Activated T-cell treated with anti-CD3 and anti-CD28 coated beads, Interleukin-2, amount 50 U/mL, for 72 hours (primary cell): Measurements from ENCODE around the gene CCR4. TPM values are rescaled to one million over a fixed set of nuclear protein-coding genes. Genes with fewer than 3 reads are reported as not detected.
"Not testable (repeated sequence)": the region's sequence is repeated elsewhere in the genome, so short reads cannot be mapped to it uniquely, and the experiment has no call there.

Source experiments
- ATAC-seq, 2 donors: fragments of 150-1000 bp; cut with Tn5 transposase; replicated peaks in 1 of 2; 2 replicates each; pipeline ENCODE4 v1.10.0; 2021; ENCODE audit warnings: moderate library complexity in 2 of 2, mild to moderate bottlenecking in 1 of 2
- DNase-seq, 2 donors: peaks; one replicate each; pipeline ENCODE4 v3.0.0; 2021 to 2022; ENCODE audit warnings: mixed read lengths in 1 of 2
- H3K27ac Mint-ChIP-seq: one replicate; pipeline ENCODE4 v1.8.0; 2022; ENCODE audit warnings: mild to moderate bottlenecking, moderate library complexity, mixed read lengths
- H3K27me3 Mint-ChIP-seq: one replicate; pipeline ENCODE4 v1.8.0; 2022; ENCODE audit warnings: low read depth, mixed read lengths
- H3K36me3 Mint-ChIP-seq, 2 donors: one replicate each; pipeline ENCODE4 v1.8.0; 2022; ENCODE audit warnings: mixed read lengths in 2 of 2, mild to moderate bottlenecking in 1 of 2; ENCODE audit not compliant: insufficient read depth in 2 of 2
- H3K4me1 Mint-ChIP-seq: one replicate; pipeline ENCODE4 v1.8.0; 2022; ENCODE audit warnings: low read depth, mixed read lengths
- H3K4me3 Mint-ChIP-seq, 2 donors: one replicate each; pipeline ENCODE4 v1.8.0; 2022; ENCODE audit warnings: mild to moderate bottlenecking in 2 of 2, mixed read lengths in 2 of 2, moderate library complexity in 2 of 2
- H3K9me3 Mint-ChIP-seq, 2 donors: one replicate each; pipeline ENCODE4 v1.8.0; 2022; ENCODE audit warnings: mixed read lengths in 2 of 2
- total RNA-seq, 2 donors: library from RNA; stranded (reverse); gene quantifications; one replicate each; pipeline ENCODE4 v1.2.3, GENCODE V29; 2022

Gene CCR4
- total RNA-seq, 2 donors from 2014 or later = 56.3 to 112 TPM

DNA sequence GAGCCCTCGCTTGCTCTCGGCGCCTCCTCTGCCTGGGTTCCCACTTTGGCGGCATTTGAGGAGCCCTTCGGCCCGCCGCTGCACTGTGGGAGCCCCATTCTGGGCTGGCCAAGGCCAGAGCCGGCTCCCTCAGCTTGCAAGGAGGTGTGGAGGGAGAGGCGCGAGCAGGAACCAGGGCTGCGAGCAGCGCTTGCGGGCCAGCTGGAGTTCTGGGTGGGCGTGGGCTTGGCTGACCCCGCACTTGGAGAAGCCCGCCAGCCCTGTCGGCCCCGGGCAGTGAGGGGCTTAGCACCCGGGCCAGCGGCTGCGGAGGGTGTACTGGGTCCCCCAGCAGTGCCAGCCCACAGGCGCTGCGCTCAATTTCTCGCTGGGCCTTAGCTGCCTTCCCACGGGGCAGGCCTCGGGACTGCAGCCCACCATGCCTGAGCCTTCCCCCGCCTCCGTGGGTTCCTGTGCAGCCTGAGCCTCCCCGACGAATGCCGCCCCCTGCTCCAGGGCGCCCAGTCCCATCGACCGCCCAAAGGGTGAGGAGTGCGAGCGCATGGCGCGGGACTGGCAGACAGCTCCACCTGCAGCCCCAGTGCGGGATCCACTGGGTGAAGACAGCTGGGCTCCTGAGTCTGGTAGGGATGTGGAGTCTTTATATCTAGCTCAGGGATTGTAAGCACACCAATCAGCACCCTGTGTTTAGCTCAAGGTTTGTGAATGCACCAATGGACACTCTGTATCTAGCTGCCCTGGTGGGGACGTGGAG, 11.7 kb upstream of the CCR4 start:
- not testable (repeated sequence) for H3K9me3 Mint-ChIP-seq, H3K27me3 Mint-ChIP-seq, H3K27ac Mint-ChIP-seq

DNA sequence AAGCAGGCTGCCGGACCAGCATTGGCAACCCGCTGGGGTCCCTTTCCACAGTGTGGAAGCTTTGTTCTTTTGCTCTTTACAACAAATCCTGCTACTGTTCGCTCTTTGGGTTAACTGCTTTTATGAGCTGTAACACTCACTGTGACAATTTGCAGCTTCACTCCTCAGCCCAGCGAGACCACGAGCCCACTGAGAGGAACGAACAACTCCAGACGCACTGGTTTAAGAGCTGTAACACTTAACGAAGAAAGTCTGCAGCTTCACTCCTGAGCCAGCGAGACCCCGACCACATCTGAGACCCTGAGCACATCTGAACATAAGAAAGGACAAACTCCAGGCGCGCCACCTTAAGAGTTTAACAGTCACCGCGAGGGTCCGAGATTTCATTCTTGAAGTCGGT, 10.7 kb upstream of the CCR4 start:
- DNase-seq (no peak), ATAC-seq (no peak)
- no peaks in the 10 kb centered on the region for H3K9me3 Mint-ChIP-seq
- H3K27ac Mint-ChIP-seq = no peak overlapping the region
- no peaks in the 10 kb centered on the region for H3K36me3 Mint-ChIP-seq
- no peaks in the 10 kb centered on the region for H3K27me3 Mint-ChIP-seq
- no peaks in the 10 kb centered on the region for H3K4me1 Mint-ChIP-seq
- no peak overlapping the region for H3K4me3 Mint-ChIP-seq

More for the DNA sequence above, 11.7 kb upstream of the CCR4 start:
- H3K4me1 Mint-ChIP-seq, H3K36me3 Mint-ChIP-seq, ATAC-seq, H3K4me3 Mint-ChIP-seq, DNase-seq: not testable (repeated sequence)

DNA sequence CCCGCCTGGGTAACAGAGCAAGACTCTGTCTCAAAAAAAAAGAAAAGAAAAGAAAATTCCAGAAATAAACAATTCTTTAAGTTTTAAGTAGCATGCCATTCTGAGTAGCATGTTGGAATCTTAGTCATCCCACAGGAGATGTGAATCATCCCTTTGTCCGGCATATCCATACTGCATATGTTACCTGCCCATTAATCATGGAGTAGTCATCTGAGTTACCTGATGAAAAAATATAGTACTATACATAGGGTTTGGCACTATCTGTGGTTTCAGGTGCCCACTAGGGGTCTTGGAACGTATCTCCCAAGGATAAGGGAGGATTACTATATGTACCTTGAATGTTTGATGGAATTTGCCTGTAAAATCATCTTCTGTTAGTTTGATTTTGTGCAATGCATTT, 6.3 kb upstream of the CCR4 start:
- peaks cover 25% of the 10 kb centered on the region for H3K4me1 Mint-ChIP-seq
- ATAC-seq (no peak), DNase-seq (no peak)
- no peak overlapping the region for H3K27ac Mint-ChIP-seq
- H3K4me3 Mint-ChIP-seq = no peak overlapping the region
- H3K27me3 Mint-ChIP-seq = no peaks in the 10 kb centered on the region
- H3K9me3 Mint-ChIP-seq = no peaks in the 10 kb centered on the region
- no peaks in the 10 kb centered on the region for H3K36me3 Mint-ChIP-seq

DNA sequence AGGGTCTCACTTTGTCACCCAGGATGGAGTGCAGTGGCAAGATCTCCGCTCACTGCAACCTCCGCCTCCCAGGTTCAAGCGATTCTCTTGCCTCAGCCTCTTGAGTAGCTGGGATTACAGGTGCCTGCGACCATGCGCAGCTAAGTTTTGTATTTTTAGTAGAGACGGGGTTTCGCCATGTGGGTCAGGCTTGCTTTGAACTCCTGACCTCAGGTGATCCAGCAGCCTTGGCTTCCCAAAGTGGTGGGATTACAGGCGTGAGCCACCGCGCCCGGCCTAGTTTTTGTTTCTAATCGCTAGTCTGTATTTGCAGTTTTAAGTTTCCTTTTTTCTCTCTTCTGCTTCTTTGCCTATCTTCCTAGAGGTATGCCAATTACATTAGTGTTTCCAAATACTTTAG, 5.8 kb upstream of the CCR4 start:
- not testable (repeated sequence) for H3K27ac Mint-ChIP-seq, H3K9me3 Mint-ChIP-seq, H3K4me3 Mint-ChIP-seq, H3K27me3 Mint-ChIP-seq, H3K36me3 Mint-ChIP-seq, DNase-seq
- ATAC-seq = peak in 1 of 2 donors; percentile 27
- H3K4me1 Mint-ChIP-seq = peaks cover 30% of the 10 kb centered on the region

DNA sequence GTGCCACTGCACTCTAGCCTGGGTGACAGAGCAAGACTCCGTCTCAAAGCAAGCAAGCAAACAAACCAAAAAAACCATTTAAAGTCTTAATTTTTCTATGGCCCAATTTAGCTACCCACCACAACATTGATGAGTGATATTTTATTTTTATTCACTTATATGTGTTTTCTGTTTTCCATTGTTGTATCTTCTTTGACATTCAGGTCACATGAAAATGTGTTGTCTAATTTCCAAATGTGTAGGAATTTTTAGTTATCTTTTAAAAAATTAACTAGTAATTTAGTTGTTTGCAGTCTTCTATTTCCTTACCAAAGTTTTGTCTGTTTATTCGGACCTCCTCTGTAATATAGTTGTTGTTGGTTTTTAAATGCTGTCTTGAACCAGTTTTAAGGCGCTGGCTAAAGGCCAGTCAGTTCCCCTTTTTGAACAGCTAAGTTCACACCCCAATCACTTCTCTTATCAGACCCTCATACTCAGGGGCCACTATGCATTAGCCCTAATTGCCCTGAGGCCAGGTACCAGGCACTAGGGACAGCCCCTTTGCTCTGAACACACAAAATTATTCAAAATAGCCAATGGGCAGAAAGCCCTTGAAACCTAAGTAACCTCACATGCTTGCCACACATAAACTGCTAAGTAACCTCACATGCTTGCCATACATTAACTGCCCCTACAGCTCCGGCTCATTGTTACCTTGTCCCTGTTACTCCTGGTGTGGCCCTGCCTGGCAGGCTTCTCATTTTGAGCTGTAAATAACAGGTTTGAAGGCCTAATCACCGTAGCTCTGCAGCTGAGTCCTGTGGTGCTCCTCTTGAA, 4.3 kb upstream of the CCR4 start:
- Mint-ChIP-seq H3K9me3 (no peaks in the 10 kb centered on the region), H3K4me1 (peaks cover 43% of the 10 kb centered on the region), H3K4me3 (no peak overlapping the region), H3K27me3 (no peaks in the 10 kb centered on the region), H3K36me3 (peaks cover 4 to 6% of the 10 kb centered on the region in 2 donors), H3K27ac (peak overlapping the region; percentile 8)
- DNase-seq = no peak
- peak; percentile 30 to 33 for ATAC-seq

DNA sequence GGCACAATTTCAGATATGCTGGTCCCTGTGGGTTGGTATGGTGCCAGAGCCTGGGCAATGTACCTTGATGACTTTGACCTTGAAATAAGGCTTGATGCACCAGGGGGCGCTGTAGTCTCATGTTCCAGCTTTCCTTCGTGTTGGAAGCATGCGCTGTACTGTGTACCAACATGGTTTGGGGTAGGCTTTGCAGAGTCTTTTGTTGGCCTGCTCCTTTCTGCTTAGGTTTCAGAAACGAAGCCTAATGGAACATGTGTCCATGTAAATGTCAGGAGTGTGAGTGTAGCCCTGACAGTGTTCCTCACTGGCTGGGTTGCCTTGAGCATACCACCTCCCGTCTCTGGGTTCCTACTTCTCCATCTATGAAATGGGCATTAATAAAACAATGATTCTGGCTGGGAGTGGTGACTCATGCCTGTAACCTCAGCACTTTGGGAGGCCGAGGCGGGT, 3.6 kb upstream of the CCR4 start:
- peak; percentile 90 to 94 for DNase-seq
- Mint-ChIP-seq H3K27ac (peak overlapping the region; percentile 8), H3K27me3 (no peaks in the 10 kb centered on the region), H3K4me3 (no peak overlapping the region), H3K9me3 (no peaks in the 10 kb centered on the region), H3K36me3 (peaks cover 7 to 9% of the 10 kb centered on the region in 2 donors), H3K4me1 (peaks cover 50% of the 10 kb centered on the region)
- ATAC-seq = peak; percentile 77 to 82

DNA sequence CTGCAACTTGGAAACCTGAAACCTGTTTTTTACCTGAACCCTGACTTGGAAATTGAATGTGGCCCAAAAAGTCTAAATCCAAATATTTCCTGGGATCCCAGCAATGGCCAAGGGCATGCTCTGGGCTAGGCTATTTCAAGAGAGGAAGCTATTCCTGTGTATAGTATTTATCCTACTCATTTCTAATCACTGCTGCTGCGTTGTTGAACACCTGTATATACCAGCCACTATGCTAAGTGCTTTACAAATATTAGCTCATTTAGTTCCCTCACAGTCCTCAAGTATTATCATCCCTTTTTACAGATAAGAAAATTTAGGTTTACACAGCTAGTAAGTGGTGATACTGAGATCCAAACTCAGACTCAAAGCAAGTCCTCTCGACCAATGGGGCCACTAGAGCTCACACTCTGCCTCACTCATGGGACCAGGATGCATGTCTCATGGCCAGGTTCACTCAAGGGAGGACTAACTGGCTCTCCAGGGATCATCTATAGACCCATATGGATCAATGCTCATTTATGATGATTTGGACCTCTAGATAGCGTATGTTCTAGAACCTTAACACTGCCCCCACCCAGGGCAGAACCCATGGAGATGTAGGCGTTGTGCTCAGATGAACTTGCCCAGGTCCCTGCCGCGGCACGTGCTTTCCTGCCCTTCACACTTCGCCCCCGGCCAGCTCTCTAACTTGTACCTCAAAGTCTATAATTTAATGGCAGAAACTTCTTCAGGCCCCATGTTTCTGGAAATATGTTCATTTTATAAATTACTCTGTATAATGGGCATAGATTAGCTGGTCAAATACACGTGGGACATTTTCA, 2.6 kb upstream of the CCR4 start:
- Mint-ChIP-seq H3K4me1 (peaks cover 60% of the 10 kb centered on the region), H3K9me3 (no peaks in the 10 kb centered on the region), H3K27ac (peak overlapping the region; percentile 65), H3K36me3 (peaks cover 11 to 16% of the 10 kb centered on the region in 2 donors), H3K27me3 (peaks cover 2% of the 10 kb centered on the region), H3K4me3 (no peak overlapping the region)
- no peak for ATAC-seq
- DNase-seq = no peak

DNA sequence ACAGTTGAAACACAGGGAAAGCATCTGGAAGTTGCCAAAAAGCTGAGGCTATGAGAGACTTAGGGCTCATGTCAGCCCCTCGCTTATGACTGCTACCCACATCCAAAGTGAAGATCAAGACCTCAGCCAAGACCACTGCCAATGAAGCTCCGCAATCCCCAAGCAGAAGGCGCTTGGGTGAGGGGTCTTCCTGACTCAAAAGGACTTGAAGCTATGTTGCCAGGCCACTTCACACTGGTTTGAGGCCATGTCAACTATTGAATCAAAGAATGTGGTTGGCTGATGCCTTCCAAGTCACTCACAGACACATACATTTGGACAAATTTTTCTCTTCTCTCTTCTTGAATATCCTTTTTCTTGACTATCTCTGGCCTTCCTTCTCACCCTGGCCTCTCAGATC, 928 bp upstream of the CCR4 start:
- H3K4me1 Mint-ChIP-seq = peaks cover 73% of the 10 kb centered on the region

DNA sequence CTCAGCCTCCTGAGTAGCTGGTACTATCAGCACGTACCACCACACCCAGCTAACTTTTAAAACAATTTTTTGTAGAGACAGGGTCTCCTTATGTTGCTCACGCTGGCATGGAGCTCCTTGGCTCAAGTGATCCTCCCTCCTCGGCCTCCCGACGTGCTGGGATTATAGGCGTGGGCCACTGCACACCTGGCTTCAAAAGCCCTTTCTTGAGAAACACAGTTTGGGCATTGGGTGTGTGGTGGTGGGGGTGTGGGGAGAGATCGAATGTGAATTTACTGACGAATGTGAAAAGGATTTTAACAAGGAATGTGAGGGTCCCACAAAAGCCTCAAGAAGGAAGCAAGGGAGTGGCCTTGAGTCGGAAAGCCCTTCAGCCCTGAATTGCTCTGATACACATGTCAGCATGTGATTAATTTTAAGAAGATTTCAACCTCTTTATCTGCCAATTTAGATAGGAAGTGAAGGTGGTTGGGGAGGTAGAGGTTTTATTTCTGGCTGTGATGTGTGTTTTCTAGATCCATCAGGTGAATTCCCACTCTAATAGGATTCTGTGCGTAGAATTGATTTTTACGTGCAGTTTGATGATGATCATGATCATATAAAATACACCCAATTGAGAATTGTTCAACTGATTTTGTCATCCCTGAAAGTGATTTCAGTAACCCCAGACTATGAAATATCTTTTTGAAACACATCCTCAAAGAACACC, 1.1 kb downstream of the CCR4 start:
- ATAC-seq = no peak
- peaks cover 83% of the 10 kb centered on the region for H3K4me1 Mint-ChIP-seq
- peaks cover 5% of the 10 kb centered on the region for H3K27me3 Mint-ChIP-seq
- peaks cover 25 to 27% of the 10 kb centered on the region in 2 donors for H3K36me3 Mint-ChIP-seq
- peak overlapping the region; percentile 97 for H3K27ac Mint-ChIP-seq
- DNase-seq = no peak
- H3K4me3 Mint-ChIP-seq = peak overlapping the region; percentile 79 to 96
- no peaks in the 10 kb centered on the region for H3K9me3 Mint-ChIP-seq

More for the DNA sequence above, 928 bp upstream of the CCR4 start:
- peaks cover 5% of the 10 kb centered on the region for H3K27me3 Mint-ChIP-seq
- ATAC-seq (no peak), DNase-seq (no peak)
- peak overlapping the region; percentile 5 to 53 for H3K4me3 Mint-ChIP-seq
- H3K27ac Mint-ChIP-seq = peak overlapping the region; percentile 81
- H3K9me3 Mint-ChIP-seq = no peaks in the 10 kb centered on the region
- H3K36me3 Mint-ChIP-seq = peaks cover 20 to 23% of the 10 kb centered on the region in 2 donors

DNA sequence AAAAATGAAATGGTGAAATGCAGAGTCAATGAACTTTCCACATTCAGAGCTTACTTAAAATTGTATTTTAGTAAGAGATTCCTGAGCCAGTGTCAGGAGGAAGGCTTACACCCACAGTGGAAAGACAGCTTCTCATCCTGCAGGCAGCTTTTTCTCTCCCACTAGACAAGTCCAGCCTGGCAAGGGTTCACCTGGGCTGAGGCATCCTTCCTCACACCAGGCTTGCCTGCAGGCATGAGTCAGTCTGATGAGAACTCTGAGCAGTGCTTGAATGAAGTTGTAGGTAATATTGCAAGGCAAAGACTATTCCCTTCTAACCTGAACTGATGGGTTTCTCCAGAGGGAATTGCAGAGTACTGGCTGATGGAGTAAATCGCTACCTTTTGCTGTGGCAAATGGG, 3.1 kb downstream of the CCR4 start:
- Mint-ChIP-seq H3K9me3 (no peaks in the 10 kb centered on the region), H3K27ac (peak overlapping the region; percentile 97), H3K36me3 (peaks cover 25 to 27% of the 10 kb centered on the region in 2 donors), H3K4me3 (peak overlapping the region; percentile 79 to 96), H3K27me3 (peaks cover 5% of the 10 kb centered on the region), H3K4me1 (peaks cover 77% of the 10 kb centered on the region)
- no peak for ATAC-seq
- DNase-seq = peak in 1 of 2 donors; percentile 16

DNA sequence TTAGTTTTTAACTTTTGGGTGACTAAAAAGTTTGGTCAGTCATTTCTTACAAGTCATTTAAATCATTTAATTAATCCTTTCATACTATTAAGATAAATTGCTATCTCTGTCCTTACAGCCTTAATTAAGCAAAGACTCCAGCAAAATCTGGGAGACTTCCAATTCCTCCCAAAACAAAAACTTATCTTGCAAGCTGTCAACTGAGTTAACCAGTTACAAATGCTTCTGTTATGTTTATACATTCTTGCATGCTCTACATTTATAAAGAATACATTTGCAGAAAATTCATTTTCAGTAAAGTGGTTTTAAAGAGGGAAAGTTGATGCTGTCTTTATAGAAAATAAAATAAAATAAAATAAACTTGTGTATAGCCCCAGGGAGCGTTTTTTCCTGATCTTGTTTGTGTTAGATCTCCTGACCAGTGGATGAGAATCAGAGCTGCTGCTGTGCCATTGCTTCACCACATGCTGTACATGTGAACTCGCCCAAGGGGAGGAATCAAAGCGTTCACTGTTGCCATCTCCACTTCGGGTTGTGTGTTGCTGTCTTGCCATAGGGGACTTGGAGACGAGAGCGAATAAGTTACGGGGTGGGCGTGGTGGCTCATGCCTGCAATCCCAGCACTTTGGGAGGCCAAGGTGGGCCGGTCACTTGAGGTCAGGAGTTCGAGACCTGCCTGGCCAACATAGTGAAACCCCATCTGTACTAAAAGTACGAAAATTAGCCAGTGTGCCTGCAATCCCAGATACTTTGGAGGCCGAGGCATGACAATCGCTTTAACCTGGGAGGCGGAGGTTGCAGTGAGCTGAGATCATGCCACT, 5.5 kb downstream of the CCR4 start:
- no peaks in the 10 kb centered on the region for H3K9me3 Mint-ChIP-seq
- peaks cover 5% of the 10 kb centered on the region for H3K27me3 Mint-ChIP-seq
- DNase-seq = no peak
- H3K4me1 Mint-ChIP-seq = peaks cover 81% of the 10 kb centered on the region
- H3K4me3 Mint-ChIP-seq = peak overlapping the region; percentile 53 to 60
- peaks cover 22 to 24% of the 10 kb centered on the region in 2 donors for H3K36me3 Mint-ChIP-seq
- ATAC-seq = no peak
- H3K27ac Mint-ChIP-seq = peak overlapping the region; percentile 18

DNA sequence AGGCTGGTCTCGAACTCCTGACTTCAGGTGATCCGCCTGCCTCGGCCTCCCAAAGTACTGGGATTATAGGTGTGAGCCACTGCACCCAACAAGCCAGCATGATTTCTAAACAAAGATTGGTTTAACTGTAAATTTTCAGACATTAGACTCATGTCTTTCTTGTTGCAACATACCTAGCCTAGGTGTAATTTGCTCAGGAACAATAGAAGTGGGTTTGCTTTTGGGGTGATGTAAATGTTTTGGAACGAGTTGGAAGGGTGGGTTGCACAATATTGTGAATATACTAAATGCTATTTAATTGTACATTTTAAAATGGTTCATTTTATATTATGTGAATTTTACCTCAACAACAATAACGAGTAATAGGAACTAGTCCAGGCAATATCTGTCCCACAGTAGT, 7.1 kb downstream of the CCR4 start:
- no peak for ATAC-seq
- H3K27me3 Mint-ChIP-seq = peaks cover 5% of the 10 kb centered on the region
- H3K4me3 Mint-ChIP-seq = peak overlapping the region; percentile 73 to 74
- no peaks in the 10 kb centered on the region for H3K9me3 Mint-ChIP-seq
- peak overlapping the region; percentile 86 for H3K27ac Mint-ChIP-seq
- H3K36me3 Mint-ChIP-seq = peaks cover 15 to 19% of the 10 kb centered on the region in 2 donors
- no peak for DNase-seq
- H3K4me1 Mint-ChIP-seq = peaks cover 78% of the 10 kb centered on the region
